Activated T-cell treated with anti-CD3 and anti-CD28 coated beads, Interleukin-2, amount 50 U/mL, for 48 hours (primary cell): ENCODE data around the gene IQCF6.
"Not testable (repeated sequence)": the region's sequence is repeated elsewhere in the genome, so short reads cannot be mapped to it uniquely, and the experiment has no call there.

Source experiments
- DNase-seq, 2 experiments: peaks; one replicate each; pipeline ENCODE4 v3.0.0-alpha.2; 2020

The IQCF6 gene

DNA sequence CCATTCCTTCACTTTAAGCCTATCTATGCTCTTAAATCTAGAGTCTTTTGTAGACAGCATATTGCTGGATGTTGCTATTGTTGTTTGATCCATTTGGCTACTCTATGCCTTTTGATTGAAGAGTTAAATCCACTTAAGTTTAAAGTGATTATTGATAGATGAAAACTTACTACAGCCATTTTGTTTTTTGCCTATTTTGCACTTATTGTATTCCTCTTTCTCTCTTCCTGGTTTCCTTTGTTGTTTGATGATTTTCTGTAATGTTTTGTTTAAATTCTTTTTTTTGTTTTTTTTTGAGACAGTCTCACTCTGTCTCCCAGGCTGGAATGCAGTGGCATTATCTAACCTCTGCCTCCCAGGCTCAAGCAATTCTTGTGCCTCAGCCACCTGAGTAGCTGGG, 19.8 kb downstream of the IQCF6 start:
- no peak for DNase-seq

DNA sequence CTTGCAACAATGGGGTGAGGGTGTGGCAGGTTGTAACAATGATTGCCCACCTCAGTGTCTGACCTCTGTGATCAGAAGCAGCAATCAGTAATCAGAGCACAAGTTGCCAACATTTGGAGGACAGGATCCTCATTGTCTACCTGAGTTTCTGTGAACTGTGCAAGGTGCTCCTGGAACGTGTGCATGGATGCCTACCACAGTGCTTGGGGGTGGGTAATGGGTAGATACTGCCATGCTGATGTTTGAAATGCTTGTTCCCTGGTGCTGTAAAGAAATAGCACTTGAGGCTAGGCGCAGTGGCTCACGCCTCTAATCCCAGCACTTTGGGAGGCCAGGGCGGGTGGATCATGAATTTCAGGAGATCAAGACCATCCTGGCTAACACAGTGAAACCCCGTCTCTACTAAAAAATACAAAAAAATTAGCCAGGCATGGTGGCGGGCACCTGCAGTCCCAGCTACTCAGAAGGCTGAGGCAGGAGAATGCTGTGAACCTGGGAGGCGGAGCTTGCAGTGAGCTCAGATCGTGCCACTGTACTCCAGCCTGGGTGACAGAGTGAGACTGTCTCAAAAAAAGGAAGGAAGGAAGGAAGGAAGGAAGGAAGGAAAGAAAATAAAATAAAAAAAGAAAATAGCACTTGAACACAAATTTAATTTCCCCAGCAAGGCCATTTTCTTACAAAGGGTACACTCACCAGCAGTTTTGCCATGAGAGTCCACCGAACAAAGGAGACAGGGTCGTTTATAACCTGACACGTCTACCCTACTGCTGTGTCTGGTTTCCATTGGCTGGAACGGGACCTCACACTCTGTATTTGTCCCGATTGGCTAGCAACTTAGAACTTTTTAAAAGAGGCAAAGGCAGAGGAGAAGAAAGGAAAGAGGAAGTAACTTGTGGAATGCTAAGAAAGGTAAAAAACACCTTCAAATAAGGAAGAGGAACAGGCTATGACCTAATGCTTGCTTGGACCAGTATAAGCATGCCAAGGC, 25.0 kb downstream of the IQCF6 start:
- not testable (repeated sequence) for DNase-seq

DNA sequence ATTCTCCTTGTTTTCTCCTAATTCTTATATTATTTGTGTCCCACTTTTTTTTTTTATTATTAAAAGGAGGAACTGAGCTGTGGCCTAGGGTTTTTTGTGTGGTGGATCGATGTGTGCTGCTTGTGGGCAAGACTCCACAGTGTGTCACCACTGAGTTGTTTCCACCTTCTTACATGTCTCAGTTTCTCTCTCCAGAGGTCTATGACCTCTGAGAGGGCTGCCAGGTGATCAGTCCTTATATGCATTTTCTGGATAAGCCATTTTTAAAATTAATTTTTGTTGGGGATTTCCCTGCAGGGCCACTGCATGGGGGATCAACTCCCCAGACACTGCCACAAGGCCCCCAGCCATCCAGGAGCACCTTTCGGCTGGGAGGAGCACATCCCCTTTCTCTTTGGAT, 27.8 kb downstream of the IQCF6 start:
- DNase-seq, result no peak

DNA sequence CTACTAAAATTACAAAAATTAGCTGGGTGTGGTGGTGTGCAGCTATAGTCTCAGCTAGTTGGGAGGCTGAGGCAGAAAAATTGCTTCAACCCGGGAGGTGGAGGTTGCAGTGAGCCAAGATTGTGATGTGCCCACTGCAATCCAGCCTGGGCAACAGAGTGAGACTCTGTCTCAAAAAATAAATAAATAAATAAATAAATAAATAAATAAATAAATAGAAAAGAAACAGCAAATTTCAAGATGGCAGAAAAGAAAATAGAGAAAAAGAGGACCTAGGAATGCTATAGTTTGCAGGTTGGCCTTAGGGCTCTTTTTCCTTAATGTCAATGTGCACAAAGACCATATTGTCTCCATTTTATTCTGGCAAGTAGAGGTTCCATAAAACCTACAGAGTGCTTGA, 28.2 kb downstream of the IQCF6 start:
- no peak for DNase-seq

DNA sequence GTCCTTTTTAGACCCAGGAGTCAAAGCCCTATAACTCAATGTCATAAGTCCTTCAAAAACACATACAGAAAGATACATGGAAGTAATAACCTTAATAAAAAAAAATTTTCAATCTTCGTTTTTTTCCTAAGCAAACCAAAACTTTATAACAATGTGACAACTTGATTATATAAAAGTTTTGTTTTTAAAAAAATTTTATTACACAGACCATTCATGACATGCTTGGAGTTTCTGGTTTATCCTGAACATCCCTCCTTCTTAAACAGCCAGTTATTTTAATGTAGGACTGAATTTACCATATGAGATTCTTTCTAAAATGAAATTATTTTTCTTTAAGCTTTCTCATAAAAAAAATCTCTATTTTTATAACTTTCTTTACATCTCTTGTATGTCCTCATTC, 30.7 kb downstream of the IQCF6 start:
- DNase-seq, result no peak

DNA sequence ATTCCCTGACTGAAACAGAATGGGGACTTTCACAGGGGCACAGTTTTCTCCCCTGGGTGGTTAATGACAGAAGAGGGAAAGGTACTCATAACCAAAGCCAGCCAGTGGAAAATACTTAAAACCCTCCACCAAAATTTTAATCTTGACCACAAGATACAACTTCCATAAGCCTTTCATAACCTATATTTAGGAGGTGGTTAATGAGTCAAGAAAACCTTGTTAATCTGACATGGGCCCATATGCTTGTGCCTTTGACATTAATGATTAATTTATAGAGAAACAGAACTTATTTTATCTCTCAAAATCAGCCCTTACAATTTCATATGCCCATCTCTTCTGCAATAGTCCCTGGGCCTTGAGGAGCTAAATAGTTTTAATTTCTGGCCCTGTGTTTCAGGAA, 31.2 kb downstream of the IQCF6 start:
- no peak for DNase-seq

DNA sequence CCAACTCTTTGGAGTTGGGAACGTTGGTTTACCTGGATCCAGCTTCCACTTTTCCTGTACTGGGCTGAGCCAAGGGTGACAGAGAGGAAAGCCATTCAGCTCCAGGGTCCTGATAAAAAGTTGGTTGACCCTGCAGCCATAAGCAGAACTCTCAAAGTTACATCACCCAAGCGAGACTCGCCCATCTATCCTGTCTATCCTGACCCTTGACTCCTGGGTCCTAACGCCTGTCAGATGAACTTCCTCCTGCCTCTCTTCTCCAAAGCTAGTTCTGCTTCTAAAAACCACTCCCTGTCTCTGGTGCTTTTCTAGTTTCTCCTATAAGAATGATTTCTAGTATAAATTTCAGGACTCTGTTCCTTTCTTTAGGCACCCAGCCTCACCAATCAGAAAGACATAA, 36.1 kb downstream of the IQCF6 start:
- not testable (repeated sequence) for DNase-seq

DNA sequence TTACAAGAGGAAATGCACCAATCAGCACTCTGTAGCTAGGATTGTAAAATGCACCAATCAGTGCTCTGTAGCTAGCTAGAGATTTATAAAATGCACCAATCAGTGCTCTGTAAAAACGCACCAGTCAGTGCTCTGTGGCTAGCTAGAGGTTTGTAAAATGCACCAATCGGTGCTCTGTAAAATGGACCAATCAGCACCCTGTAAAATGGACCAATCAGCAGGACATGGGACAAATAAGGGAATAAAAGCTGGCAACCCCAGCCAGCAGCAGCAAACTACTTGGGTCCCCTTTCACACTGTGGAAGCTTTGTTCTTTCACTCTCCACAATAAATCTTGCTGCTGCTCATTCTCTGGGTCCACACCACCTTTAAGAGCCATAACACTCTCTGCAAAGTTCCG, 36.7 kb downstream of the IQCF6 start:
- not testable (repeated sequence) for DNase-seq

DNA sequence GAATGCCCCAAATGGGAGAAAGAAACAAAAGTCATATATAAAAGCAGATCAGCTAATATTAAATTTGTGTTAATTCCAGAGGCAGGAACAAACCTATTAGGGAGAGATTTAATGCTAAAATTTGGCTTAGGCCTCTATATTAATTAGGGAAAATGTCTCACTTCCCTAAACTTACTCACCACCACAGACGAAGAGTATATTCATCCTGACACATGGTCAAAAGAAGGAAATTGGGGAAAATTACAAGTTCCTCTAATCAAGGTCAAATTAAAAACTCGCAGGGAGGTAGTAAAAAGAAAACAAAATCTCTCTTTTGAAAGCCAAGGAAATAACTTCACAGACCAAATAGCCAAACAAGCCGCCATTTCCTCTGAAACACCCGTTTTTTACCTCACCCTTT, 39.9 kb downstream of the IQCF6 start:
- DNase-seq, result no peak

DNA sequence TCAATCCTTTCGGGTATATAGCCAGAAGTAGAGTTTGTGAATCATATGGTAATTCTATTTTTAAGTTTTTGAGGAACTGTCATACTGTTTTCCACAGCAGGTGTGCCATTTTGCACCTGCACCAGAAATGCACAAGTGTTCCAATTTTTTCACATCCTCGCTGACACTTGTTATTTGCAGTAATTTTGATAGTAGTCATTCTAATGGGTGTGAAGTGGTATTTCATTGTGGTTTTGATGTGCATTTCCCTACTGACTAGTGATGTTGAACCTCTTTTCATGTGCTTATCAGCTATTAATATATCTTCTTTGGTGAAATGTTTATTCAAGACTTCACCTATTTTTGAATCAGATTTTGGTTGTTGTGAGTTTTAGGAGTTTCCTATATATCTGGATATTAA, 43.1 kb downstream of the IQCF6 start:
- DNase-seq, result no peak

DNA sequence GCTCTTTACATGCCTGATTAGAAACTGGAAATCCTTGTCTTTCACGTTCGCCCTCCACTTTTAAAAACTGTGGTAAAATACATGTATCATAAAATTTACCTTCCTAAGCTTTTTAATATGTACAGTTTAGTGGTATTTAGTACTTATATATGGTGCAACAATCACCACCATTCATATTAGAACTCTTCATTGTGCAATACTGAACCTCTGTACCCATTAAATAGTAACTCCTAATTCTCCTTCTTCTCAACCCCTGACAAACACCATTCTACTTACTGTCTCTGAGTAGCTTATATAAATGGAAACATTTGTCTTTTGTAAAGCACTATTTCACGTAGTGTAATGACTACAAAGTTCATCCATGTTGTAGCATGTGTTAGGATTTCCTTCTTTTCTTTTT, 44.0 kb downstream of the IQCF6 start:
- no peak for DNase-seq

DNA sequence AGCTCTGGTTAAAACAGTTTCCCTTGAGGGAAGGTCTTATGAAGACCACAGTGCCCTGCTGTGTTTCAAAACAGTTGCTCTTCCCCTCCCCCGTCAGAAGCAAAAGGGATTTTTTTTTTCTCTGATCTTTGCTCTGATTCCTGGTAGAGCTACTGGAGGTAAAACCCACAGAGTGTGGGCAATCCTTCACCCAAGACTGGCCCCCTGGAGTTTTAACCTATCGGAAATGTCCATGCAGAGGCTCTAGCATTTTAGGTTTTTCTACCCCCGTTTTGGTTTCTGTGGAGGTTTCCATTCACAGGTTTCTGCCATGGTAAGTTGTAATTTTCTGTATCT, 44.5 kb downstream of the IQCF6 start:
- DNase-seq, result no peak

DNA sequence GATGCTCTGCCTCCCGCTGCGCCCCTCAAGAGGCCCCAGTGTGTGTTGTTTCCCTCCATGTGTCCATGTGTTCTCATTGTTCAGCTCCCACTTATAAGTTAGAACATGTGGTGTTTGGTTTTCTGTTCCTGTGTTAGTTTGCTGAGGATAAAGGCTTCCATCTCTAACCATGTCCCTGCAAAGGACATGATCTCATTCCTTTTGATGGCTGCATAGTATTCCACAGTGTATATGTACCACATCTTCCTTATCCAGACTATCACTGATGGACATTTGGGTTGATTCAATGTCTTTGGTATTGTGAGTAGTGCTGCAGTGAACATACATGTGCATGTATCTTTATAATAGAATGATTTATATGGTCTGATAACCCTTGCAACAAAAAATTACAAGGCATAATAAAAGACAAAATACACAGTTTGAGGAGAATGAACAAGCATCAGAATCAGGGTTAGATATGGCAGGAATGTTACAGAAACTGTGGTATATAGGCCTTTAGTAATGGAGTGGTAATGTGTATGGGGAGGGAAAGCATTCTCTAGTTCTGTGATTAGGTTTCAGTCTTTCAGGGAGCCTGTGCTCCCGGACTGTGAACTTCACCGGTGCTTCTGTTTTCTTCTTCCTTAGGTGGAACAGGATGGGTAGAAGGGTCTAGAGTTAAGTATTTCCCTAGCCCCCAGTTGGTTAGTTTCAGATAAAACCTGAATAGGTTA, 45.0 kb downstream of the IQCF6 start:
- no peak for DNase-seq

DNA sequence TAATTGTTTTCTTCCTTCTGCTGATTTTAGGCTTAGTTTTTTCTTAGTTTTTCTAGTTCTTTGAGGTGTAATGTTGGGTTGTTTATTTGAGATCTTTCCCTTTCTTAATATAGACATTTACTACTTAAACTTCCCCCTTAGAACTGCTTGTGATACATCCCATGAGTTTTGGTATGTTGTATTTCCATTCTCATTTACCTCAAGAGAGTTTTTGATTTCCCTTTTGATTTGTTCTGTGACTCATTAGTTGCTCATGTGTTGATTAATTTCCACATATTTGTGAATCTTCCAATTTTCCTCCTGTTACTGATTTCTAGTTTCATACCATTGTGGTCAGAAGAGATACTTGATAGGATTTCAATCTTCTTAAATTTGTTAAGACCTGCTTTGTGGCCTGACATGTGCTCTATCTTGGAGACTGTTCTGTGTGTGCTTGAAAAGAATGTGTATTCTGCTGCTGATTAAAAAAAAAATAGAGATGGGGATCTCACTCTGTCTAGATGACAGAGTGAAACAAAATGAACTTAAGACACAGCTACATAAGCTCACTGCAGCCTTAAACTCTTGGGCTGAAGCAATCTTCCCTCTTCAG, 49.9 kb downstream of the IQCF6 start:
- no peak for DNase-seq
